Myocyte (in vitro differentiated cells): Measurements from ENCODE around the gene MT1F. TPM values are rescaled to one million over a fixed set of nuclear protein-coding genes. Genes with fewer than 3 reads are reported as not detected.
A peak's percentile ranks its signal among the peaks of the same experiment; 100 is the strongest.
"Not testable (repeated sequence)": the region's sequence is repeated elsewhere in the genome, so short reads cannot be mapped to it uniquely, and the experiment has no call there.

Source experiments
- DNase-seq: peaks from one replicate; pipeline ENCODE4 v3.0.0-alpha.2; 2012; ENCODE audit warnings: low read depth
- total RNA-seq: library from RNA; depleted of rRNA; stranded (reverse); fragments of >200 nt; gene quantifications from 2 replicates; pipeline ENCODE4 v1.2.3, GENCODE V29; 2014

MT1F gene
- total RNA-seq, 1 donor from 2014 or later, result not detected

DNA sequence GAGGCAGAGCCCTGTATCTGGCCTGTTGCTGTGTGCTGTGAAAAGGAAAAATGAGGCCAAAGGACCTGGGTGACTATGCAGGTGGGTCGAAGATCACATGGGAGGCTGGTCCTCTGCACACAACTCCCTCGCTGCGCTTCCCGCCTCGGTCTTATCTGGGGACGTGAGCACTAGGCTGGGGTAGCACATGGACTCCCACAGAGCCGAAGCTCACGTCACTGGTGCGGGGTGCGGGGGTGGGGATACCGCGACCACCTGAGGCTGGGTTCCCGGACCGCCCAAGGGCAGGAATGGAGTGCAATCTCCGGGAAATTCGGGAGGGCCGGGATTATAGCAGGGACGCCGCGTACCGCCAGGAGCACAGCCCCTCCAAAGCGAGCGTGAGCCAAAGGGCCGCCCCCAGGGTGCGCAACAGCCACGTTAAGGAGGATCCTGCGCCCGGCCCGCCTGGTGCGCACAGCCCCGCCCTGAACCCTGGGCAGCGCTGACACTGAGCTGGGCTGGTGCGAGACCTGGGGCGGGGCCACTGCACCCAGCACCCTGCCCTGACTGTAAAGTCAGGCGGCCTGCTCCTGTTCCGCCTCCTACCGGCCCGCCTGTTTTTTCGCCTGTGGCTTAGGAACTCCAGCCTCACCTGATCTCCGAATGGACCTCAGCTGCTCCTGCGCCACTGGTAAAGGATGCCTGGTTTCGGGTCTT, 14.5 kb upstream of the MT1F start:
- peak; percentile 24 for DNase-seq

- DNase-seq, result no peak
Measured at GRCh38 chr16:56643833-56644232, 13.9 kb upstream of the MT1F start.

- no peak for DNase-seq
Measured at GRCh38 chr16:56645311-56645710, 12.4 kb upstream of the MT1F start.

DNA sequence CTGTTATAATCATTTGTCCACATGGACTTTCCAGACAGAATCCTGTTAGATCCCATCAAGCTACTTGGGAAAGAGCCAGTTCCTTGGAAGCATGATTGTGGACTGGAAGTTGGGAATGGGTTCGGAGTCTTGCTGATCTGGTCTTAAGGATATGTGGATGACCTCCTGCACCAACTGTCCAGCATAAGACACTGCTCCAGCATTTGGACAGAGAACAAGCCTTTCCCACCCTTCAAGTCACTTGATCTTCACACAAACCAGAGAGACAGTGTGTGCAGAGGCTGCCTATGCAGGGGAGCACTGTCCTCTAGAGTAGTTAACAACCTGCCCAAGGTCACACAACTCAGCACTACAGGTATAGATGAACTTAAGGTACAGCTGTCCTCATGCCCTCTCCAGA, 11.9 kb upstream of the MT1F start:
- no peak for DNase-seq

DNA sequence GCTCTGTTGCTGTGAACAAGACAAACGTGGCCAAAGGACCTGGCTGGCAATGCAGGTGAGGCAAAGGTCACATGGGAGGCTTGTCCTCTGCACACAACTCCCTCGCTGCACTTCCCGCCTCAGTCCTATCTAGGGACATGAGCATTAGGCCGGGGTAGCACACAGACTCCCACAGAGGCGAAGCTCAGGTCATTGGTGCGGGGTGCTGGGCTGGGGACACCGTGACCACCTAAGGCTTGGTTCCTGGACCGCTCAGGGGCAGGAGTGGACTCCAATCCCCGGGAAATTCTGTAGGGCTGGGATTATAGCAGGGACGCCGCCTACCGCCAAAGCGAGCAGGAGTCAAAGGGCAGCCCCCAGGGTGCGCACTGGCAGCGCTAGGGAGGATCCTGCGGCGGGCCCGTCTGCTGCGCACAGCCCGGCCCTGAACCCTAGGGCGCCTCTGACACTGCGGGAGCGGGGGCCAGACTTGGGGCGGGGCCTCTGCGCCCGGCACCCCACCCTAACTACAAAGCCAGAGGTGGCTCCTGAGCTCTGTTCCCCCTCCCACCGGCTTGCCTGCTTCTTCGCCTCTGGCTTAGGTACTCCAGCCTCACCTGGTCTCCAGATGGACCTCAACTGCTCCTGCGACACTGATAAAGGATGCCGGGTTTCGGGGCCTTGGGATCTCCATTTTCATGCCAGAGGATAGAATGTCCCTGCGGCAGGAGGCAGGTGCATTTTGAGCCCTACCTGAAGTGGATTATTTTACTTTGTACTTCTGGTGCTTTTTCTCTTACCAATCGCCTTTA, 9.9 kb upstream of the MT1F start:
- no peak for DNase-seq

DNA sequence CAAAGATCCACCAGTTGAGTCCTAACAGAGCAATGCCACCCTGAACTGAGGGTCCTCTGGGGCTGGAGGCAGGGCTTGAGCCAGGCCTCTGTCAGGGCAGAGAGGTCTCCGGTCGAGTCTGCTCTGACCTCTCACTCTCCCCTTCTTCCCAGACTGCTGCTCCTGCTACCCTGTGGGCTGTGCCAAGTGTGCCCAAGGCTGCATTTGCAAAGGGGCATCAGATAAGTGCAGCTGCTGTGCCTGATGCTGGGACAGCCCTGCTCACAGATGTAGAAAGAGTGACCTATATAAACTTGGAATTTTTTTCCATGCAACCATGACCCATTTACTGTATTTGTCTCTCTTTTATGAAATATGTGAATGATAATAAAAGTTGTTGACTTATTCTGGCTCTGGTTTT, 8.5 kb upstream of the MT1F start:
- no peak for DNase-seq

GRCh38 chr16:56649820-56650219, 7.9 kb upstream of the MT1F start:
- no peak for DNase-seq

- DNase-seq, result no peak
Measured at GRCh38 chr16:56651586-56651985, 6.2 kb upstream of the MT1F start, which contains the start of gene MT1B. MT1B (plus strand) TSS chr16:56651886; CDS start chr16:56651954, 68 bp downstream.

DNA sequence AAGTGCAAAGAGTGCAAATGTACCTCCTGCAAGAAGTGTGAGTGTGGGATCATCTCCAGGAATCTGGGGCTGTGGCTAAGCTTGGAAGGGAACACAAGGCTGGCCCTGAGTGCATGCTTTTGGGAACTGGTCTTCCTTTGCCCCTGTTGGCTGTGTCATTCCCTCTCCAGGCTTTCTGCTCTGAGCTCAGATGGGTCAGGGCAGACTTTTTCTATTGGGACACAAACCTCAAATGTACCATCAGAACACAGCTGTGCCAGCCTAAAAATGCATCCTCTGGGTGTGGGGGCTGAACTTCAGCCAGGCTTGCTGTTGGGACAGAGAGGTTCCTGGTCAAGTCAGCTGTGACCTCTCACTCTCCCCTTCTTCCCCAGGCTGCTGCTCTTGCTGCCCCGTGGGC, 5.2 kb upstream of the MT1F start:
- peak; percentile 13 for DNase-seq

DNA sequence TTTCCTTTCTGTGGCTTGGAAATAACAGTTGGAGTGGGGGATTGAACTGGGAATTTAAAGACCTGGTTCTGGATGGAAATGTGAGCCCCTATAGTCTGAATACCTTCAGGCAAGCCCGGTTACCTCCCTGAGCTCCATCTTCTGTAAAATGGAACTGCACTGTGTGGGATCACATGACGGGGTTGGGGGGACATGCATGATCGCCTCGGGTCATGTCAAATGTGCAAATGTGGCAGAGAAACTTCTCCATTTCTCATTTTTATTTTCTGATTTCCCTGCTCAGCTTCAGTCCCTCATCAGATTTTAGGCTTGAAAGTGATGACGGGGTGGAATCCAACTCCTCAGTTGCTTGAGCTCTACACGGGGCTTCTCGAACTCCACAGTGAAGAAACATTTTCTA, 4.5 kb upstream of the MT1F start:
- DNase-seq, result no peak

DNA sequence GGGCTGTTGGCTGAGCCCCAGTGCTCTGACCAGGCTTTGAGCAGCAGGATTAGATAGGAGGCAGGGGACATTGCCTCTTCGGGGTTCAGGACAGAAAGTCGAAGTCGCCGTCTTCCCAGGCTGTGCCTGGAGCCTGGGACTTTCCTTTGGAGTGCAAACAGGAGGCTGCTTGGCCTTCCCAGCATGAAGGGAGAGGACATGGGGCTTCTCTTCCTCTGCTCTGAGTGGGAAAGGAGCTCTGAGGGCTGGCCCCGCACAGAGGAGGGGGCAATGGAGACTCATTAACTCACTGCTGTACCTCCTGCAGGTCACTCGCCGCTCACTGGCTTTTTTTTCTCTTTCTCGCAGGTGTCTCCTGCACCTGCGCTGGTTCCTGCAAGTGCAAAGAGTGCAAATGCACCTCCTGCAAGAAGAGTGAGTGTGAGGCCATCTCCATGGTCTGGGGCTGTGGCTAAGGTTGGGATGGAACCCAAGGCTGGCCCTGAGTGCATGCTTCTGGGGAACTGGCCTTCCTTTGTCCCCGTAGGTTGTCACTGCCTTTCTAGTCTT, 642 bp downstream of the MT1F start:
- no peak for DNase-seq

DNA sequence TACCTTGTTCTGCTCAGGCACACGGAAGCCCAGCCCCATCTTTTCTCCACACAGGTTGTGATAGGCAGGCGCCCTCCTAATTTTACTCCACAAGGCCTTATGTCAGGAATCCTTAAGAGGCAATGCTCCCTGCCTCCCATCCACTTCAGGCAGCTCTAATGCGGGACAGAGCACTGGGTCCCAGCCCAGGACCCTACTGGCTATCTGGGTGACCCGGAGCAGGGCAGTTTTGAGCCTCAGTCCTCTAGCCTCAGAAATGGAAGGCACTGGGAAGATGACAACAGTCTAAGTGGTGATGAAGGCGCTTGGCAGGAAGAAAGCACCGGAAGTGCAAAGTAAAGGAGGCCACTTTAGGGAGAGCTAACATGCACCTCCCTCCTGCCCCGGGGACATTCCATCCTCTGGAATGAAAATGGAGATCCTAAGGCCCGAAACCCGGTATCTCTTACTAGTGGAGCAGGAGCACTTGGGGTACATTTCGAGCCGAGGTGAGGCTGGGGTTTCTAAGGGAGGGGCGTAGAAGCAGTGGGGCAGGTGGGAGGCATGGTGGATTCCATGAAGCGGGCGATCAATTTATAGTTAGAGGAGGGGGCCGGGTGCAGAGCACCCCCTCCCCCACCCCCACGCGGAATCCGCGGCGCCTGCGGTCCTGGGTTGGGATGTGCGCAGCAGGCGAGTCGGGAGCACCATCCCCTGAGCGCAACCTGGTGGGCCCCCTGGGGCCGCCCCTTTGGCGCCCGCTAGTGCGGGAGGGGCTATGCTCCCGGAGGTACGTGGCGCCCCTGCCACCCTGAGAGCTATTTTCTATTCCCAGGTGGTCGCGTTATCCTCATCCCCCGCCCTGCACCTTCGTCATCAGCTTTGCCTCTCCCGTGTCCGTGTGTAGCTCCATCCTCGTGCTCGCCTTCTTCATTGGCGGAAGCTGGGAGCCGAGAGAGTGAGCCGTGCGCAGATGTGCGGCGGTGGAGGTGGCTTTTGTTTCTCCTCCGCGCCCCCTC, 4.9 kb downstream of the MT1F start:
- DNase-seq, result no peak

DNA sequence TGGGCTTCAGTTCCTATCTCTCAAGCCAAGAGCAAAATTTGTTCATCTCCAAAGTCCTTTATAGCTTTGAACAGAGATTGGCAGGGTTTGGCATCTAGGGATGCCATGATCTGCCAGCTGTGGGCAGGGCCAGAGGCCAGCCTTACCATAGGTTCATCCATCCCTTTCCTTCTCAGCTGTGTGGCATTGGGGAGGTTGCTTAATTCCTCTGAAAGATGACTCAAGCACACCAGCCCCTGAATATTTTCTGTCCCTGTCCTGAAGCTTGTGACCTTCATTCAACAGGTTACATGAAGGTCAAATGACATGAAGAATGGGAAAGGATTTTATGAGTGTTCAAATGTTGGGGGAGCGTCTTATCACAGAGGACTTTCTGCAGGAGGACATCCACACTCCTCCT, 6.7 kb downstream of the MT1F start:
- DNase-seq, result no peak

DNA sequence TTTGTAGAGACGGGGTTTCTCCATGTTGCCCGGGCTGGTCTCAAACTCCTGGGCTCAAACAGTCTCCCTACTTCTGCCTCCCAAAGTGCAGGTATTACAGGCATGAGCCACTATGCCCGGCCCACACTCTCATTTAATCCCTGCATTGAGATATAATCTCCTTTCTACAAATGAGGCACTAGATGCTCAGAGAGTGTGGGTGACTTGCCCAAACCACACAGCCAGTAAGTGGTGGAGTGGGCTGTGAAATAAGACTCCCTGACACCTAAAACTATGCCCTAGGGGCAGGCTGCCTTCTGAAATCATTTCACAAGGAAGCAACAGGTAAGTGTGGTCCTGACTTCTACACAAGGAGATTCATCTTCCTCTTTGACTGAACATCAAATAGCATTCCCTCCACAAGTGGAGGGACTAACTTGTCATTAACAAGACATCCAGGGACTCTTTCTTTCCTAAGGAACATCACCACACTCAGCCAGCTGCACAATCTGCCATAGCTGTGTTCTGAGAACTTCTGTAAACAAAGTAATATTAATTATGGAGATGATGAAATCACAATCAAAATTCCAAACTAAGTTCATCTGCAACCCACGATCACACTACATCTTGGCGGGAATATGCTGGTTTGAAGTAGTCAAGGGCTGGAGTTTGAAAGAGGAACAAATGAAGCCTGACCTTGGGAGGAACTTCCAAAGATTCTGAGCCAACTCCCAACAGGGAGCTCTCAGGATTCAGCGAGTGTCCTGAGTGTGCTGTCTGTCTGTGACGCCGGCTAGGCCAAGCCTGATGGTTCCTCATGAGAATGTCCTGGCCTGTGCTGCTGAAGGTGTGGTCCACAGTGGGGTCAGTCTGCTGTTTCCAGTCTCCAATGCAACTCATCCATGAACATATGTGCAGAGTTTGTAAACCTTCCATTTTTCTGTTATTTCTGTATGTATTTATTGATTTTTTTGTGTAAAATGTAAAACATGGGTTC, 7.8 kb downstream of the MT1F start:
- not testable (repeated sequence) for DNase-seq

- no peak for DNase-seq
Measured at GRCh38 chr16:56667581-56668571, 10.1 kb downstream of the MT1F start, which contains the start of gene MT1G. MT1G (minus strand) TSS chr16:56668065; CDS start chr16:56667993, 72 bp downstream.

DNA sequence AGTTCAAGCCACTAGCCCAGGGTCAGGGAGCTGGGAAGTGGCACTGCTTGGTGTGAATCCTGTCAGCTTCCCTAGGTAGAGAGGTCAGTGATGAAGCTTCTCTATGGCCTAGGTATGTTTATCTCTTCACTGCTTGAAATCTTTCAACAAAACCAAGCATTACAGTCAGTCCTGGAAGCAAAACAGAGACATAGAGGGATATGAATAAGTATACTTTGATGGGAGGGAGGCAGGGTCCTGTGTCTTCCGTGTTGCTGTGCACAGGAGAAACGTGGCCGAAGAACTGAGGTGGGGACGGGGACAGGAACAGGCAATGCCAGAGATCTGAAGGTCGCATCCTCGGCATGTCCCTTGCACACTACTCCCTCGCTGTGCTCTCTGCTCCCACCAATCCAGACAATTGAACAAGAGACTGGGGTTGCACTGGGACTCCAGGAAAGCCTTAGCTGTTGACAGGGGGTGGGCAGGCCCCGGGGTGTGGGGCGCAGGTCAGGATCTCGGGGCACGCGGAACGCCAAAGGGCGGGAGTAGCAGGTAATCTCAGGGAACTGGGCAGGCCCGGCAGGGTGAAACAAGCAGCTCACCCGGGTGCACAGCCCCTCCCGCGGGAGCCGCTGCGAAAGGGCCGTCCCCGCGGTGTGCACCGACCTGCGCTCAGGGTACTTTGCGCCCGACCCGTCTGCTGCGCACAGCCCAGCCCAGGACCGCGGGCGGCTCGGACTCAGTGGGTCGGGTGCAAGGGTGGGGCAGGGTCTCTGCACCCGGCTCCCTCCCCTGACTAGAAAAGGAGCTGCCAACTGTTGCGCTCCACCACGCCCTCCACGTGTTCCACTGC, 11.5 kb downstream of the MT1F start, which contains the start of gene MT1H:
Gene MT1H (plus strand): TSS at position 810 of the 835 bp plus-strand sequence. CDS start 71 bp downstream, outside the sequence.
- no peak for DNase-seq

DNA sequence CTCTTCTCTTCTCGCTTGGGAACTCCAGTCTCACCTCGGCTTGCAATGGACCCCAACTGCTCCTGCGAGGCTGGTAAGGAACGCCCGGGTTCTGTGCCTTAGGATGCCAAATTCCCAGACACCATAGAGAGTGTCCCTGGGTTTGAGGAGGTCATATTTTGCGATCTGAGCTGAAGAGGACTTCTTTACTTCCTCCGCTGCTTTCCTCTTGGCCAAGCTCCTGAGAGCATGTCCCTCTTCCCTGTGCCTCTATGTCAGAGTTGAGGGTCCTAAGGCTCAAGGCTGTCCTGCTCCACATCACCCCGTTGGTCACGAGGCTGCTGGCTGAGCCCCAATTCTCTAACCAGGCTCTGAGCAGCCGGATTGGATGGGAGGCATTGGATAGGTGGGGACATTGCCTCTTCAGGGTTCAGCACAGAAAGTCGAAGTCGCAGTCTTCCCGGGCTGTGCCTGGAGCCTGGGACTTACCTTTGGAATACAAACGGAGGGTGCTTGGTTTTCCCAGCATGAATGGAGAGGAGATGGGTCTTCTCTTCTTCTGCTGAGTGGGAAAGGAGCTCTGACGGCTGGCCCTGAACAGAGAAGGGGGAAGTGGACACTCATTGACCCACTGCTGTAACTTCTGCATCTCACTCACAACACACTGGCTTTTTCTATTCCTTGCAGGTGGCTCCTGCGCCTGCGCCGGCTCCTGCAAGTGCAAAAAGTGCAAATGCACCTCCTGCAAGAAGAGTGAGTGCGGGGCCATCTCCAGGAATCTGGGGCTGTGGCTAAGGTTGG, 12.3 kb downstream of the MT1F start:
- DNase-seq, result no peak
